NAMALWA (cell line): Measurements from ENCODE around the gene HTRA1.

Source experiments
- DNase-seq: peaks from one replicate; pipeline ENCODE4 v3.0.0-alpha.2; 2015; ENCODE audit warnings: low spot score

Gene HTRA1

DNA sequence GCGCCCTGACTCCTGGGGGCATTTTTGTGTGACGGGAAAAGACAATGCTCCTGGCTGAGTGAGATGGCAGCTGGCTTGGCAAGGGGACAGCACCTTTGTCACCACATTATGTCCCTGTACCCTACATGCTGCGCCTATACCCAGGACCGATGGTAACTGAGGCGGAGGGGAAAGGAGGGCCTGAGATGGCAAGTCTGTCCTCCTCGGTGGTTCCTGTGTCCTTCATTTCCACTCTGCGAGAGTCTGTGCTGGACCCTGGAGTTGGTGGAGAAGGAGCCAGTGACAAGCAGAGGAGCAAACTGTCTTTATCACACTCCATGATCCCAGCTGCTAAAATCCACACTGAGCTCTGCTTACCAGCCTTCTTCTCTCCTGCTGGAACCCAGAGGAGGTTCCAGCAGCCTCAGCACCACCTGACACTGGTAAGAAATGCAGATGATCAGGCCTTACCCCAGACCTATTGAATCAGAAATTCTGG, 6.7 kb upstream of the HTRA1 start, which contains the start of gene ARMS2:
Gene ARMS2 (plus strand): TSS at position 51 of the 478 bp plus-strand sequence. CDS start 75 bp downstream, at position 126.
- no peak for DNase-seq

DNA sequence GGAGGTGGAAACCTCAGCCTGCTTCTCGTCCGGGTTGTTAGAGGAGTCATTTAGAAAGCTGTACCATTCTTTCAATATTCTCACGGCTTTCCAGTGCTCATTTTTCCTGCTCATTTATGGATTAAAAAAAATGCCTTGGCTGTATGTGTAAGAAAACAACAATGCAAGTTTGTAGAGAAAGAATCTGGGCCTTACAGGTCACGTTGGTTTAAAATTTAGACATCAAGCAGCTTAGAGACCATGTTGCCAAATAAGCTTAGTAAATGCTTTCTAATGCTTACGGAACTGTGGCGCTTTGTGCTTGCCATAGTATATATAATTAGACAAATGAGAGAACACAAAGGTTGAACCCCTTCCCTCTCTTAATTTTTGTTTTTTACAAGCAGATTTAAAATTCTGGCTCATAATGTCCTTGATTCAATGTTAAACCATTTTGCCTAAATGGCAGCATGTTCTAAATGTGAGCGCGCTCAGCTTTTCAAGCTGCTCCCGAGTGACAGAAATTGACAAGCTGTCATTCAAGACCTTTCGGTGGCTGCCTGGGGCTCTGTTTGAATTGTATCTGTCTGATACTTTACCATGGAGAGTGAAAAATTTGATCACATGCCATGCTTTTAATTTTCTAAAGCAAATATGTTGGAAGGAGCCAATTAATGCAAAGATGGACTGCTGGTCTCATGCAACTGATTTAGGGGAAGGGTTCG, 5.8 kb upstream of the HTRA1 start:
- DNase-seq: no peak

DNA sequence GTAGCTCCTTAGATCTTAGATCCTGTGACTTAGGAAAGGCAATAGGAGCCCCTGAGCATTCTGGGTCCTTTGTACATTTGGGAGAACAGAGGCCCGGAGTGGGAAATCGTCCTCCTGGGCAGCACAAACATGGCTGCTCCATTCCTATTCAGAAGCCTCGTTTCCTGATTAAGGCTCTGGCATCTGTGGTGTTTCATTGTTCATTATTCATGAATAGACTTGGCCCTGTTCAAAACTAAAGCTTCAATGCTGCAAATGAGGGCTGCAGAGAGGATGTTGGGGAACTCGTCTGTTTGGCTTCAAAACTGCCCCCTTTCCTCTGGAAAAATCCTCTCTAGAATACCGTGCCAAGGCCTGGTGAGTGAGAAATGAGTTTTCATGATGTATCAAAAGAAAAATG, 3.4 kb upstream of the HTRA1 start:
- no peak for DNase-seq

DNA sequence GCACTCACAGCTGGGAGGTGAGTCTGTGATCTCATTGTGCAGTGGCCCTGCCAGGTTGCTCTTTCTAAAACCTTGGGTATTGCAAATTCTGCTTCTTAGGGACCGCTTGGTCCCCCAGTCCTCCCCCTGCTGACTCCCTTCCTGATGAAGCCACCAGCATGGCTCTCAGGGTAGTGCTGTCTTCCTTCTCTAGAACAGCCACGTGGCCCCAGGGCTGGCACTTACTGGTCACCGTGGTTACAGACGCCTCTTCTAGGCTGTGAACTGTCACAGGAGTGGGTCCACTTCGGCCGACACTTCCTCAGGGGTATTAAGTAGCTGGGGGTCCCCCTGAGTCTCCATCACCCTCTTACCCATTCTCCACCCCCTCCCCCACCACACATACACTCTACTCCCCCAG, 2.7 kb upstream of the HTRA1 start:
- DNase-seq: no peak

DNA sequence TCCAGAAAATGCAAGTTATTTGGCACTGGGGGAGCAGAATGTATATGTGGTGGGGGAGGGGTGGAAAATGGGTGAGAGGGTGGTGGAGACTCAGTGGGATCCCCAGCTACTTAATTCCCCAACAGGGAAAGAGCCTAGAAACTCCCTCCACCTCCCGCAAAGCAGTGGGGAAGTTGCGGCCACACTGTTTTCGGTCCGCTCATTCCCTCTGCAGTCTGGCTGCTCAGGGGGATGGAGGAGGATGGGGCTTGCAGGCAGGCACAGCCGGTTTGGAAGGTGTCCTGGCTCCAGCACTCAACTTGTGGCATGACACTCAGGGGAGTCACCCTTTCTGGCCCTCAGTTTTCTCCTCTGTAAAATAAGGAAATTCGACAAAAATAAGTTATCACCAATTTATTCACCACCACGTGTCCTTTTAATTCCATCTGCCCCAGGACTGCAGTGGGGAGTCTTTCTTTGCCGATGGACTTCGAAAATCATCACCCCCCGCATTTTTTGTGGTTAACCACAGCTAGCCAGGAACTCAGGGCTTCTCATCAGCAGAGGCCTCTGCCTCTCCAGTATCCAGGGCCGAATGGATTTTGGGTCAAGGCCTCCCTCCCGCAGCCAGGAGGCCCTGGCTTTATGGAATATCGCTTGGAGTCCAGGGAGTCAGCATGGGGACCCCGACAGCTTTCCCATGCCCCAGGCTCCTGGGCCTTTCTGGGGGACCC, 1.6 kb upstream of the HTRA1 start:
- no peak for DNase-seq

DNA sequence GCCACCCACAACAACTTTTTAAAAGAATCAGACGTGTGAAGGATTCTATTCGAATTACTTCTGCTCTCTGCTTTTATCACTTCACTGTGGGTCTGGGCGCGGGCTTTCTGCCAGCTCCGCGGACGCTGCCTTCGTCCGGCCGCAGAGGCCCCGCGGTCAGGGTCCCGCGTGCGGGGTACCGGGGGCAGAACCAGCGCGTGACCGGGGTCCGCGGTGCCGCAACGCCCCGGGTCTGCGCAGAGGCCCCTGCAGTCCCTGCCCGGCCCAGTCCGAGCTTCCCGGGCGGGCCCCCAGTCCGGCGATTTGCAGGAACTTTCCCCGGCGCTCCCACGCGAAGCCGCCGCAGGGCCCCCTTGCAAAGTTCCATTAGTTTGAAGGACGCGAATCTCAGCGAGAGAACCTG, 461 bp upstream of the HTRA1 start:
- DNase-seq: no peak

DNA sequence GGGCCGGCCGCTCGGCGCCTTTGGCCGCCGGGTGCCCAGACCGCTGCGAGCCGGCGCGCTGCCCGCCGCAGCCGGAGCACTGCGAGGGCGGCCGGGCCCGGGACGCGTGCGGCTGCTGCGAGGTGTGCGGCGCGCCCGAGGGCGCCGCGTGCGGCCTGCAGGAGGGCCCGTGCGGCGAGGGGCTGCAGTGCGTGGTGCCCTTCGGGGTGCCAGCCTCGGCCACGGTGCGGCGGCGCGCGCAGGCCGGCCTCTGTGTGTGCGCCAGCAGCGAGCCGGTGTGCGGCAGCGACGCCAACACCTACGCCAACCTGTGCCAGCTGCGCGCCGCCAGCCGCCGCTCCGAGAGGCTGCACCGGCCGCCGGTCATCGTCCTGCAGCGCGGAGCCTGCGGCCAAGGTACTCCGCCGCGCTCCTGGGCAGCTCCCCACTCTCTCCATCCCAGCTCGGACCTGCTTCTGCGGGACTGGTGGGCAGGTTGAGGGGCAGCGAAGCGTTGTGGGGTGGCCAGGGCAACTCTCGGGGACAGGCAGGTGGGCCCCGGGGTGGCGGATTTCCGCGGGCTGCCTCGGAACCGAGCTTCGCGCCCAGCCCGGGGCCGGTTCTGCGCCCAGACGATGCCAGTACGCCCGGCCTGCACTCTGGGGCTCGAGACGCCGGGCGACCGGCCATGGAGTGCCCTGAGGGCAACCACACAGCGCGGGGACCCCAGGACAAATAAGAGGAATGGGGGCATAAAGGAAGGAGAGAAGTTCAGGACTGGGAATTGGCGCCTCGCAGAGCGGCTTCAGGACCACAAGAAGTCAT, 578 bp downstream of the HTRA1 start:
- DNase-seq: no peak

DNA sequence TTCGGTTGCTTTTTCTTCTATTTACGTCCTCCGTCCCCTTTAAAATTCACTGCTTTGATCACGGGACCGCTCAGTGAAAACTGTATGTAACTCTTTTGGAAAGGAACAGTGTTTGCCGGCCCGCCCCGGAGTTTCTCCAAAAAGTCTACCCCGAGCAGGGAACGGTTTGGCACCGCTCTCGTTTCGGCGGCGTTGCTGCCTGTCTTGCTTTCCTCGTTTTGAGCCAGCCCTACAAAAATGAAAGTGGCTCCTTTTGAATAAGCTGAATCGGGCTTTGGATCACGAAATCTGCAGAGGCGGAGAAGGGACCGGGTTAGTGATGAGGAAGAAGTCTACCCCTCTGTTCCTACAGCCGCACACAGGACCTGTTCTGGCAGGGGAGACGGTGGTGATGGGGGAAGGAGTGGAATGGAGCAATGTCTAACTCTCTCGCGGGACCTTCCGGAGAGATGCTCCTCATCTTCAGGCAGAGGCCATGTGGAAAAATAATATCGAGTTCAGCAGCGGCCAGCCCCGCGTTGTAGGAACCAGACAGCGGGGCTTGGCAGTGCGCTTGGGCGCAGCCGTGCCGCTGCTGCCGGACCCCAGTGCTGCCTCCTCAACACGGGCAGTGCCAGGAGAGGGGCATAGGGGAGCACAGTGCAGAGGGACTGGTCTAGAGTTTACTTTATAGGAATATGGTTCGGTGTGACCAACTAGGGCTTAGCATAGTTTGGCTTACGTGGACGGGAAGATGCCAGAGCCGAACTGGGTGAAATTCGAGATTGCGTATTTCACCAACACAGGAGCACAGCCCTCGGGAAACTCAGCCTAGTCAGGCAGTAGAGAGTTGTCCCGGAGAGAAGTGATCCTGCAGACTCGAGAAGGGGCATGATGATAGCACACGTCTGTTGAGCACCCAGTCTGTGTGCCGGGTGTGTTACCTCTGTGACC, 1.4 kb downstream of the HTRA1 start:
- no peak for DNase-seq

DNA sequence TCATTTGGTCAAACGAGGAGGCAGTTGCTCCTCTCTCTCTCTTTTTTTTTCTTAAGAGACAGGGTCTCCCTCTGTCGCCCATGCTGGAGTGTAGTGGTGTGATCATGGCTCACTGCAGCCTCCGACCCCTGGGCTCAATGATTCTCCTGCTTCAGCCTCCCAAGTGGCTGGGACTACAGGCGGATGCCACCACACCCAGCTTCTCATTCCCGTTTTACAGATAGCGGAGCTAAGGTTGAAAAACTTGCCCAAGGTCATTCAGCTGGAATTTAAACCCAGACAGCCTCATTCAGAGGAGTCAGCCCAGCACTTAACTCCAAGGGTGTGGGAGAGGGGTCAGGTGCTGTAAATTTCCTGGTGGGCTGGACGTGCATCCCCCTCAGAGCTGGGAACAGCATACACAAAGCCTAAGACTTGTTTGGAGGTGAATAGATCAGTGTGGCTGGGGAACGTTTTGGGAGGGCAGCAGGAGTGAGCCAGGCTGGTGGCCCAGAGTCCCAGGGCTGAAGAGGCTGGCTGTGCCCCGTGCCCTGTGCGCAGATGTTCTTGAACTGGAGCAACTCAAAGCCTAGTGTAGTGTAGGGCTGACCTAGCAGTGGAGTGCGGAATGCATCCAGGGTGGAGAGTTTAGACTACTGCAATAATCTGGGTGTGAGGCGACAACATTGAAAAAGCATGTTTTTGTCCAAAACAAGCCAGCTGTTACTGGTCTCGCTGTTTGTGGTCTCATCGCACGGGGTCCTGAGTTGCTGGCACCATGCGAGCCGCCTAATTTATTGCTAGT, 2.3 kb downstream of the HTRA1 start:
- no peak for DNase-seq

DNA sequence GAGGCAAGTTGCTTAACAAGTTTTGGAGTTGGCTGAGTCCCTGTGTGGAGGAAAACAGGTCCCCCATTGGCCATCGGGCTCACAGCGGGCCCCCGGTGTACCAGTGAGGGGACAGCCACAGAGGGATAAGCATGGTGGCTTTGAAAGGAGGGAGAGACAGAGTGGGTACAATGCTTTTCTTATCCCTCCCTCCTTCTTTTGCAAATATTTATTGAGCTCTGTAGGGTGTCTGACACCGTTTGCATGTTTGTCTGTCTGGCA, 2.8 kb downstream of the HTRA1 start:
- no peak for DNase-seq

DNA sequence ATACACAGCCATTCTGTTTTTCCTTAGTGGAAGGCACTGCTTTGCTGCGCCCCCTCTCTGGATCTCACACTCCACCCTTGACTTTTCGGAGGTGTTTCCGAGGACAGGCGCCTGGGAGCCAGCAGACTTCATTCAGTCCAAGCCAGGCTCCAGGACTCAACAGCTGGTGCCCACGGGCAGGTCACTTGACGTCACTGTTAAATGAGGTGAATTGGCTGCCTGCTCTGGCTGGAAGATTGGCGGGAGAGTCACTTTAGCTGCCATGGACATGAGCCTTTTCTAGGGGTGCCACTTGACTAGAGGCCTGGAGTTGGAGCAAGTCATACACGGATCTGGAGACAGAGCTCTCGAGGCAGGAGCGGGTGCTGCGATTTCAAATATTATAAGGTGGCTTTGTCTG, 3.2 kb downstream of the HTRA1 start:
- no peak for DNase-seq

DNA sequence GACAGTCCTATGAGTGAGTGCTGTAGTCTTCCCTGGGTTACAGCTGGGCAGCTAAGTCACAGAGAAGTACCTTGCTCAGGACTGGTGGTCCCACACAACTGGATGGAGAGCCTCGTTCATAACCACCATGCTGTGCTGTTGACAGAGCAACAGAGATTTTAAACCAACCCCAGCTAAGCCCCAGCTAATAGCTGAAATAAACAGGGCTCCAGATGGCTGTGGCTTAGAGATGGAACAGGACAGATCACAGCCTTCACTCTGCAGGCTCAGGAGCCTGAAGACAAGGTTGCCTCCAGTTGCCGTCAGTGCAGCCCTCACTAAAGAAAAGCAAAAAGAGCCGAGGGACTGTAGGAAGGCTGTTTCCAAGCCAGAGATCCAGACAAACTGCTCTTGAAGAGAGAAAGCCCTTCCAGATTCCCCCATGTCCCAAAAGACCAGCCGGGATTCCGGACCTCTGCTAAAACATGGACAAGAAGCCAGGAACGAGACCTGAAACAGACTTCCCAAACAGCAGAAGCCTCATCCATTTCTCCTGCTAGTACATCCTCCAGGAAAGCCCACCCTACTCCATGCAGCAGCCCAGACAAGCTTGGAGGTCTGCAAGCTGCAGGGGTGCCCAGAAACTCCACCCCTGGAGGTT, 4.2 kb downstream of the HTRA1 start:
- no peak for DNase-seq

DNA sequence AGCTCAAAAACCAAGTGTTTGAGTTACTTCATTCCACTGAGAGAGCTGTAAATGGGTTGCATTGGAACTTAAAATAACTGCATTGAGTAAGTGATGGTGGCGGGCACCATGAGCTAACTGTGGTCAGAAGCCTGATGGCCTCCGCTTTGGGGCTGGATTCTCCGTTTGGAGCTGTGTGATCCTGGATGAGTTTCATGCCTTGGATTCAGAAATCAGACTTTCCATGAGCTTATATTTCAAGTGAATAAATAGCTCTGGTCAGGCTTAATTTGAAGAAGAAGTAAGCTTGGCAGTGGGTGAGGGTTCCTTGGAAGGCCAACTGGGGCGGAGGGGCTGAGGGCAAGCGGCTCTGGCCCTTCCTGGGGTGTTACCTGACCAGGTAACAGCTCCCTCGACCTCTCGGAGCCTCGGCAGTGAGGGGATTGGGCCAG, 5.6 kb downstream of the HTRA1 start:
- DNase-seq: no peak

DNA sequence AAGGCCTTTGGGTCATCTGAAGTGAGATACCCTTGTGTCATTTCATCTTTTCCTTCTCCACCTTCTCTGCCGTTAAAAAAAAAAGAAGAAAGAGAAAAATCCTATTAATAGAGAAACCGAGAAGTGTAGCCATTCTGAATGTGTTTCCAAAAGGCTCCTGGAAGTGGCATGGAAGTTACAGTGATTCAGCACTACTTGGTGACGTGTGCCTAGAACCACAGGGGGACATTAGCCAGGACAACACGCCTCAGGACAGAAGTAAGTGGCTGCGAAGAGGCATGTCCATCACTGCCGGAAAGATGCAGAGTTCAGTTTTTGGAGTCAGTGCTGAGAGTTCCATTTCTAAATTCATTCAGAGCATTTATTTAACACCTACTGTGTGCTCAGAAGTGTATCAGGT, 6.3 kb downstream of the HTRA1 start:
- no peak for DNase-seq

DNA sequence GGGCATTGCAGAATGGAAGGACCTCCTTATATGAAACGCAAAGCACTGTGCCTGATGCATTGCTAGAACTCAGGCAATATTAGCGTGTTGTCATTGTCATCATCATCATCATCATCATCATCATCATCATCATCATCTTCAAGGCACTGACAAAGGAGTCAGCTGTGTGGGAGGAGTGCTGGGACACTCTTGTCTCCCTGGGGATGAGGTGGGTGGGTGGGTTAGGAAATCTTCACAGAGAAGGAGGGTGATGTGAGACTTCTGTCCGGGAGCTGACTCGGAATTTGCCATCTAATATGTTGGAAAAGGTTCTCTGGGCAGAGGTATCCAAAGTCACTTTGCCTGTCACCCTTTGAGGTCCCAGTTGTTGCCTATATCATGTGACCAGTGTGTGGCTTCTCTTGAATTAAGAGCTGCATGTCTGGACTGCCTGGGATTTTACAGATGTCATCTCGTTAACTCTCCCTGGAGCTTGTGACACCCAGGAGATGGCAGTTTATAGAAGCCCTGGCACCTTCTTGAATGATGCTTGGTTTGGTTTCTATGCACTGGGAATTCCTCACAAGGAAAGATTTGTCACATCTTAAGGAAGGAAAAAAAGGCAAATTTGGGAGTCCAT, 7.1 kb downstream of the HTRA1 start:
- no peak for DNase-seq

DNA sequence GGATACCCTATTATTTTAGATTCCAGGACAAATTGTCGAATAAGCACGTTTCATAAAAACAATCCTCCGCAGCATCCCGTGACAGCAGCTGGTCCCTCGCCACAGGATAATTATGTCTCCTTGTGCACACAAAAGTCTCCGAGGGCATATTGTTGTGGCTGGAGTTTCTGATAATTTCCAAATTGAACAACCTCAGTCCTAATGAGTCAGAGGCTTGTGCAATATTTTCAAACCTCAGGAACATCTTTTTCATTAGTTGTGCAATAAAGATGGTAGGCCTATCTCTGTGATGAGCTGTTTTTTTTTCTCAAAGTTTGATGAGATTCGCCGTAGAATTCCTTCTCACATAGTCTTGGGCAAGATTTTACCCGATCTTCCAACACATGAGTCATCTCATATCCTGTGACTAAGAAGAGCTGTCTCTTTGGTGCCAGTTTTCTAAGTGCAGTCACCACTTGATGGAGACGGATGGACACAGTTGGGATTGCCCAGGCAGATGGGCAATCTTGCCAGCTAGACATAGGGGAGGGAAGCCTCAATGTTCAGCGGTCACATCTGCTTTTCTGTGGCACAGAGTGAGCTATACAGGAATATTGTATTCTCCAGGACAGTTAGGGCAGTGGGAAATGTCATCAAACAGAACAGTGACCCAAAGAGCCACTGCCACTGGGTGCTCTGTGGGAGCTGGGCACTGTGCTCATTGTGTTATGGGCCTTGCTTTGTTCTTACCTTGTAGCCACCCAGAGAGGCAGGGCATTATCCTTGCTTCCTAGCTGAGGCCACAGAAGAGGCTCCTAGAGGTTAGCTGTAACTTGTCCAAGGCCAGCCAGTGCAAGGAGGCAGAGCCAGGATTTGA, 7.8 kb downstream of the HTRA1 start:
- DNase-seq: no peak

DNA sequence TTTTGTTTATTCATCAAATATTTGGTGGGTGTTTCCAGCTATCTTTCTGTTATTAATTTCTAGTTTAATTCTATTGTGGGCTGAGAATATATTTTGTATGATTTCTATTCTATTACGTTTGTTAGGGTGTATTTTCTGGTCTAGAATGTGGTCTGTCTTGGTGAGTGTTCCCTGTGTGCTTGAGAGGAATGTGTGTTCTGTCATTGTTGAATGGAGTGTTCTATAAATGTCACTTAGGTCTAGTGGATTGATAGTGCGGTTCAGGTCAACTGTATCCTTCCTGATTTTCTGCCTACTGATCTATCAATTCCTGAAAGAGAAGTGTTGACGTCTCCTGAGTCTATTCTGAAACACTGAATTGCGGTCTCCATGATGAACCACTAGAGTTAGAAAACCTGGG, 8.5 kb downstream of the HTRA1 start:
- no peak for DNase-seq

DNA sequence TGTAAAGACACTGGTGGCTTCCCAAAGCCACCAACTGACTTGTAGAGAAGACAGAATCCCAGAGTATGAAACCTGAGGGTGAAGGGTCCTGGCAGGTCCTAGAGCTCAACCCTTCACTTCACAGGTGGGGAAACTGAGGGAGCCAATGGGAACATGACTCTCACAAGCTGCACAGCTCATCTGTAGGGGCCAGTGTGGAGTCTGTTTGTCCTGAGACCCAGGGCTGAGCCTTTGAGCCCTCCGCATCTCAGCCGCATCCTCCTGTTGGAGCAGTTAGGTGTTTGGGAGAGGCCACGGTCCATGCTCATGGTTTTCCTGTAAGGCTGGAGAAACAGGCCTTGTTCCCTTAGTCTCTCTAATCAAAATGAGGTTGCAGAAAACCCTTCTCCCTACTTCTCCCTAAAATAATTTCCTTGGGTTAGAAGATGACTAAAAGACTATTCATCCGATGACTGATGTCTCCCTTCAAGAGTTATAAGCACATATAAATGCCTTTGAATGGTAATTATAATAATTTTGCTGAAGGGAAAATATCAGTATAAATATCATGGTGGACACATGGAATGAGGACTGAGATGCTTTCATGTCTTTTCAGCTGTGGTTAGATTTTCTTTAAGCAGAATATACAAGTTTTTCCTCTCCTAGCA, 10.3 kb downstream of the HTRA1 start:
- no peak for DNase-seq

DNA sequence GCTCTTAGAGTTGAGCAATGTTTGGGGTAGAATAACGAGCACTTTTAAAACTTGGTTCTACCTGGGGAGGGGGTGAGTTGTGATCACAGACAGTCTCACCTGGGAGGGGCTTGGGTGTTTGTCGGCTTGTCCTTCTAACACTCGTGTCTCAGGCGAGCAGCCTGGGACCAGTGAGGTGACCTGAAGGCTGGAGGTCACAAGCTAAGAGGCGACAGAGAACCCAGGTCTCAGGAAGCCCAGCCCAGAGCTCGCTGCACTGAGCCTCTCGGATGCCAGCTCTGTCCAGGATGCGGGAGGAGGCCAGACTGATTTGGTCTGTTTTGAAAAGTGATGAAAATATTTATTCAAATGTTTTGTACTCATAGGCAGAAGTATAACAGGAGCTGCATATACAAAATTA, 11.8 kb downstream of the HTRA1 start:
- DNase-seq: no peak
